ENCODE data around the gene ANKRD29.

DNA sequence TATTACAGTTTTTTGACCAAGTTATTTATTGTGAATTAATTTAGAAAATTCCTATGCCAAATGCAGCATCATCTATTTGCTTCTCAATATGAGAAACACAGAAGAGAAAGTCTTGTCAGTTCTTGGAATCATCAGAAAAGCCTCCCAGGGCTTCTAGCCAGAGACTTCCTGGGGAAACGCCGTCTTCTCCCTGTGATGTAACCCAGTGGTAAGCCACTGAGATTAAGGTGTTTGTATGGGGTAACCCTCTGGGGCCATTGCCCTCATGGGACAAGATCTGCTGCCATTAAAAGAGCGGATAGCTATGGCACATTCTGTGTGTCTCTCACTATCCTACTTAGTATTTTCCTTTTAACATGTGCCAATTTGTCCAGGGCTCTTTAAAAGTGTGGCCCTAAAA, 28.0 kb downstream of the ANKRD29 start:
- TF ChIP-seq CTCF (IDR thresholded peaks at IDR 0.05) (no peak), POLR2A (IDR thresholded peaks at IDR 0.05) (no peak)

Data from sigmoid colon (tissue), 3 donors.